GM18498 (cell line): ENCODE data around the gene ANKRD6.
"Not testable (repeated sequence)": the region's sequence is repeated elsewhere in the genome, so short reads cannot be mapped to it uniquely, and the experiment has no call there.

Experiments used
- ATAC-seq: cut with Tn5 transposase; IDR thresholded peaks from one replicate; pipeline ENCODE4 v1.9.1; 2021; ENCODE audit warnings: mild to moderate bottlenecking, moderate library complexity; ENCODE audit not compliant: unreplicated experiment

Gene ANKRD6

DNA sequence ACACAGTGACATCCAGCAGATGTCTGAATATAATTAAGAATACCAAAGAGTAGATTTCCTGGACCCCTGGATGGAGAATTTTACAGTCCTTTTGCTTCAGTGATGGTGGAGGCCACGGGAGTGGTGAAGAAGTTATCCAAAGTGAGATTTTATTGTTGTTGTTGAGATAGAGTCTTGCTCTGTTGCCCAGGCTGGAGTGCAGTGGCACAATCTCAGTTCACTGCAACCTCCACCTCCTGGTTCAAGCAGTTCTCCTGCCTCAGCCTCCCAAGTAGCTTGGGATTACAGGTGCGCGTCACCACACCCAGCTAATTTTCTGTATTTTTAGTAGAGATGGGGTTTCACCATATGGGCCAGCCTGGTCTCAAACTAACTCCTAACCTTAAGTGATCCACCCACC, 208.6 kb downstream of the ANKRD6 start:
- ATAC-seq = not testable (repeated sequence)

DNA sequence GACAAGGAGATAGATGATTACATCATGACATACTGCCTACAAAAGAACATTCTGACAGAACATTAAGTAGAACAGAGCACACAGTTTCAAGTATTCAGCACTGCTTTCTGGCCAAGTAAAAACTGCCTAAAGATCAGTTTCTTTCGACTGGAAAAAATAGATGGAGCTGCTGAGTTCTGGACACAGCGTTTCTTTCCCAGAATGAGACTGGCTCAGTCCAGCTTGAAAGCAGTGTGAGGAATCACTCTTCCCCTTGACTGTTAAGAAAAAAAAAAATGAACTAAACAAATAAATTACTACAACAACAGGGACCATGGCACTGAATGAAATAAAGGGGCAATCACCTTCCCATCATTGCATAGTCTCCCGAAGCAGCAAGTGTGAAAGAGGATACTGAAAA, 210.0 kb downstream of the ANKRD6 start:
- no peak for ATAC-seq

DNA sequence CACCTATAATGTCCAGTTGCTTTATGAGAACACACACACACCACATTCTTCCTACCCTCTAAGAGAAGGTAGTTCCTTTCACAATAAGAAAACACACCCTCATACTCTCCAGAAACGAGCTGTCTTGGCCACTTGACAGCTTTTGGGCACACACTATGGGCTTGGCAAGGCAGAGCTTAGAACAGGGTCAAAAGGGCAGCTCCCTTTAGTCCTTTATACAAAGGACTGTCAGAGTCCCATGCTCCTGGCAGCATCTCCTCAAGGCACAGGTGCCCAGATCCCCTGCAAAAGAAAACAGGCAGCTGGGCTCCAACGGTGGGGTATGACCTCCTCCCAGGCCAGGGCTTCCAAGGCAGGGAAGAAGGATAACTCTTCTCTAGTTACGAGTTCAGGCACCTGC, 210.5 kb downstream of the ANKRD6 start:
- no peak for ATAC-seq

DNA sequence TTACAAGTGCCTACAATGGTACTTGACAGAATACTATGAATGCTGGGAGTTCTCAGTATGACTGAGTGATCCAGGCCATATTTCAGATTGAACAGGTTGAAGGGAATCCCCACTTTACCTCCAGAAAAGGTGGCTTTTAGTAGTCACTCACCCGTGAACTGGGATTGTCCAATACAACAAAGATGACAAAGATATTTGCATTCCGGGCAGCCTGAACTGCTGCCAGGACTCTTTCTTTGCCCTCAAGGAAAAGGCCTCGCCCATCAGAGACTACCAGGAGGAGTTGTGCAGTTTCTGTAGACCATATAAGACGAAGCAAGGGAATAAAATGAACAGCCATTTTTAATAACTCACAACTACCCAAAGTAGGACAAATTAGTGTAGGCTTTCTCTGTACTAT, 211.9 kb downstream of the ANKRD6 start:
- ATAC-seq = no peak

DNA sequence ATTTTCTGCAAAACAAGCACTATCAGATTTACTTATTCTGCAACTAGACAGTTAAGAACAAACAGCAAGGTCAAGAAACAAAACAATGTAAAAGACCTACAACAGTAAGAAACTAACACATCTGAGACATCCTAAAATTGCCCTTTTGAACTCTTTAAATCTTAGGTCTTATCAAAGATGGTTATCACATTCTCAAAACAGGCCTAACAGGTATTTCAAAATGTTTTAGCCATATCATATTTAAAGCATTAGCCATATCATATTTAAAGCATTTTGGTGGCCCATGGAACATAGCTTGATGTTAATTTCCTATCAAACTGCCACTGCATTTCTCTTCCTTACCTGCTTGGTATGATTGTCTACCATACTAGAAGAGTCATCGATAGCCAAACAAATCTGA, 216.7 kb downstream of the ANKRD6 start:
- no peak for ATAC-seq

DNA sequence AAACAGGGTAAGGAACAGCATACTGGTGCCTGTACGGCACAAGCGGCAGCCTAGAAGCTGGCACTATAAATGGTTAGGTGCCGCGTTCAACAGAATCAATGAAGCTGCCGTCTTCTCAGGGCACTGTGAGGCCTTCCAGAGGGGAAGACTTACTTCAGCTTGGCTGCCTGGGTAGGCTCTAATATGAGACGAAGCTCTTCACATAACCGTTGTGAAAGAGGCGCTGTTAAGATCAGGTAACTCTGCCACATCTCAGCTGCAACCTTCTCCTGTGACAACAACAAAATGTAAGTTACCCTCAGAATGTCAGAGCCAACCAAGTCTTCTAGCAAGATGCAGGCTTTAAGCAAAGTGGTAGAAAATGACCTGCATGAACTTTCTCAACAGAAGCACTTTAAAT, 217.6 kb downstream of the ANKRD6 start:
- ATAC-seq = no peak

DNA sequence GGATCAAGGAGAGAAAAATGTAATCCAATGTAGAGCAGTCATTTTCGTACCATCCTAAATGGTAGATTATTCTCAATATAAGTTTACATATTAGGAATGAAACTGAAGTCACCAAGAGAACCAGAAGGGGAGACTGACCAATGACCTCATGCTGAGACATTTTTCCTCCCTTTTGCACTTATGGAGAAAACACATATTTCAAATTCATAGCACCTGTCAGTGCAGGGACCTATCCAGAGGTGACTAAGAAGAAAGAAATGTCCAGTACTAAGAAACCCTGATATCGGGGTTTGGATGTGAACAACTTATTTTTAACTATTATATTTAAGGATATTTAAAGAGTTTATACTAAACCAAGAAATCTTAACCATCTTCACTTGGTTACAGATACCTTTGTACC, 222.2 kb downstream of the ANKRD6 start:
- ATAC-seq = no peak

DNA sequence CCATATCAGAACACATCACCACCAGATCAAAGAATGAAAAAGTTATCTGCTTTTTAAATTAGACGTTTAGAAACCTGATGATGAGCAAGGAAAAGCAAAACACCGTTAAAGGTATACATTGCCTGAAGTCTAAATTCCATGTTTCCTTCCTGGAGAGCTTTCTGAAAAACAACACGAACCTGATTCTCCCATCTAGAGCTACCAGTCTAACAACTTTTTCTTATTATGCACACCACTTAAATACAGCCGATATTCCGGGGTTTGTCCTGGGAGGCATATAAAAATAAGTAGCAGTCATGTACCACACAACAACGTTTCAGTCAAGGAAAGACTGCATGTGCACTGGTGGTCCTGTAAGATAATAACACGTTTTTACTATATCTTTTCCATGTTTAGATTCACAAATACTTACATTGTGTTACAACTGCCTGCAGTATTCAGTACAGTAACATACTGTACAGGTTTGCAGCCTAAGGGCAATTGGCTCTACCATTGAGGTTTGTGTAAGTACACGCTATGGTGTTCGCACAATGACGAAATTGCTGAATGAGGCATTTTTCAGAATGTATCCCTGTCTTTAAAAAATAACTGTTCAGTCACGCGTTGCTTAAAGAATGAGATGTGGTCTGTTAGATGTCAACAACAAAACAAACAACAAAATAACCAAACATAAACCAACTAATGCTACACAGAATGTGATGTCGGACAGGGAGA, 224.7 kb downstream of the ANKRD6 start:
- ATAC-seq = no peak

DNA sequence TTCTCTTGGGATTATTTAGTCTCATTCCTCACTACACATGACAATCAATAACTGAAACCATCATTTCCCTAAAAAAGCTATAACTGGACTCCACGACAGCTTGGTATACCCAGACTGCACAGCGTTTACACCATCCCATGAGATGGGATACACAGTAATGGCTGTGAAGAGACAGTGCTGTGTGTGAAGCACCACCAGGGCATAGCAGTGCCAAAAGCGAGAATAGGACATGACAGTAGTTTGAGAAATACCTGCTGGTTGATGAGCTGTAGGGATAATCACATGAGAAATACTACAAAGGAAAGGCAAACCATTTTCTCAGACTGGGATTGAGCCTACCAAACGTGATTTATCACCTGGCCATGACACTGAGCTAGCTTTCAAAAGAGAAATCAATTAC, 228.0 kb downstream of the ANKRD6 start:
- ATAC-seq = no peak

DNA sequence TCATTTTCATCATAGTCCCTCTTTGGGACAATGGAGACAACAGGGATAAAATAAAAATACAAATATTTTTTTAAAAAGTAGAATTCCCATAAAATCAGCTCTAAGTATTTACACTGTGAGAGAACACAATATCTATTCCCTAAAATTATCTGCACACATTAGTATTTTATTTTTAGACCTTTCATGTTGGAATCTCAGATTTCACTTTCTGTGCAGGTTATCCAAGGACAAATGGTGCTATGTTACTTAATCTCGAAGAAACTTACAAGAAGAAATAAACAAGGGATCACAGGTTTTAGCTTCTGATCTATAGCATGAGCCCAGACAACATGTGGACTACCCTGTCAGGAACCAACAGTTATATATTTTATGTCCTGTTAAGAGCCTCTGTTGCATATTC, 228.6 kb downstream of the ANKRD6 start:
- ATAC-seq = no peak

DNA sequence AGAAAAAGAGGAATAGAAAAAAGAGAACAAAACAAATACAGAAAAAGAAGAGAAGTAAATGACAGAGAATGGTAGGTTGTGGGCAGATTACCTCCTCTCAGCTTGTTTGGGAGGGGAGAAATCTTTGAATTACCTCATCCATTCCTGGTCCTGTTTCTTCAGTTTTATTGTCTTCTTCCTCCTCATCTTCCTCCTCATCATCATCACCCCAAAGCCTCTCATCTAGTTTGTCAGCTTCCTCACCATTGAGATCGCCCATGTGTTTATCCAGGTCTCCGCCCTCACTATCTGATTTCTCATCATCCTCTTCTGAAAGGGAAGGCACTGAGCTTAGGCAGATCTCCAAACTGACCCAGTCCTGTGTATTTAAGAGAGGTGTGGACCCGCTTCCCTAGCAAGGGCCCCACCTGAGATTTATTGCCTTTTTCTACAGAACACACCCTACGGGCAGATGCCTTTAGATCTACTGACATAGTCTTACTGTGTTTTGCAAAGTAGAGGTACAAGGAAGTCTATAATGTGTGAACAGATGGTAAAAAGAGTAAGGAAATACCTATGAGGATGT, 229.8 kb downstream of the ANKRD6 start:
- ATAC-seq = no peak

DNA sequence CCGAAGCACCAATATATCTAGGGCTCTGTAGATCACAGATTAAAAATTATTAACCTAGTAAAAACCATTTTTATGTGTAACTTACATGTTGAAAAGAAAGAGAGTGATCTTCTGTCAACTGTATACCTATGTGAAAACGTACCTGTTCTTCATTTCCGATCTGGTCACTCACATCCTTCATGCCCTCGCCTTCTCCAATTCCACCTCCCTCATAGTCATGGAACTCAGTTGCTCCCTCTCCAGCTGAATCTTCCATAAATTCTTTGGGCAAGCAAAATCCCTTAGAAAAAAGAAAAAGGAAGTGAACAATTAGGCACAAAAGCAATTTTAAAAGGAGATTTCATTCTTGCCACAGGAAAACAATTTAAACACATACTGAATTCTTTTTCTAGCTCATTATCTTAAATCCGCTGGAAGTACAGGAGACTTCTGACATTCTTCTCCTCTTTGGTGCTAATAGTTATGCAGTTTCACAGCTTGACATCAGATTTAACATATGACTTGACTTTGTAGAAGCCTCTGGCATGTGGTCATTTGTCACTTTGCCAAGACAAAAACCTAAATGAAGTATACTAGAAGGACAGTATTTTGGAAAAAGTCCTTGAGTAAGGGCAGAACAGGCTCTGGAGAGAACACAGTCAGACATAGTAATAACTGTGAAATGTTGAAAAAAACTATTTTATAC, 235.1 kb downstream of the ANKRD6 start:
- ATAC-seq = no peak

DNA sequence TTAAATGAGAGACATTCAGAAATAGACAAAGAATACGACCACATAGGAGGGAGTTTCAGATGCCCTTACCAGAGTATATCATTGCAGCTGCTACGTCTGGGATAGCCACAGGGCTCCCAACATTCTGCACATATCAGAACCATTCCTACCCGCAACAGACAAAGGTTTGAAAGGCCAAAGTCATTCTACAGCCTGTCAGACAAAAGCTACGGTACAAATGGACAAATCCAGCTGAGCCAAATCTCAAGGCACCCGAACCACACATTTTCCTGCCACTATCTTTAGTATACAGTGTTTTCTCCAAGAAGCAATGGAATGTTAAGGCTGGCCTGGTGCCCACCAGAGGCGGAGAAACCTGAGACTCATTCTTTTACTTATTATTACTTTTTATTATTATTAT, 236.1 kb downstream of the ANKRD6 start:
- no peak for ATAC-seq

DNA sequence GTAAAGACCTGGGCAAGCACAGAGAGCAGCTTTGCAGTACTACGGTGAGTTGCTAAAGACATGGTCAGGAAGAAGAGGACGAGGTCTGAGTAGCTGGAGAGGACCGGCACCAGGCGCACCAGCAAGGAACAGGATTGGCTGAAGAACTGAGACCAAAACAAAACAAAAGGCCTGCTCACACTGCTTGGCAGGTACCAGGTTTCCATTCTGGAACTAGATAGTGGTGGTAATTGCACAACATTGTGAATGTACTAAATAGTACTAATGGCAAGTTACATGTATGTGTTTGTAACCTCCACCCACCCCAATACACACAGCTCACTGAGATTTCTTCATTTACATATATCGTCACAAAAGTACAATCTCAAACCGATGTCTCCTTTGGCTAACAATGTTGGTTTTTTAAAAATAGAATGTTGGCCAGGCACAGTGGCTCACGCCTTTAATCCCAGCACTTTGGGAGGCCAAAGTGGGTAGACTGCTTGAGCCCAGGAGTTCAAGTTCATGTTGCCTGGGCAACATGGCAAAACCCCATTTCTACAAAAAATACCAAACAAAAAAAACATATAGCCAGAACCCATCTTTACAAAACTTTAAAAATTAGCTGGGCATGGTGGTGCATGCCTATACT, 238.1 kb downstream of the ANKRD6 start:
- no peak for ATAC-seq

DNA sequence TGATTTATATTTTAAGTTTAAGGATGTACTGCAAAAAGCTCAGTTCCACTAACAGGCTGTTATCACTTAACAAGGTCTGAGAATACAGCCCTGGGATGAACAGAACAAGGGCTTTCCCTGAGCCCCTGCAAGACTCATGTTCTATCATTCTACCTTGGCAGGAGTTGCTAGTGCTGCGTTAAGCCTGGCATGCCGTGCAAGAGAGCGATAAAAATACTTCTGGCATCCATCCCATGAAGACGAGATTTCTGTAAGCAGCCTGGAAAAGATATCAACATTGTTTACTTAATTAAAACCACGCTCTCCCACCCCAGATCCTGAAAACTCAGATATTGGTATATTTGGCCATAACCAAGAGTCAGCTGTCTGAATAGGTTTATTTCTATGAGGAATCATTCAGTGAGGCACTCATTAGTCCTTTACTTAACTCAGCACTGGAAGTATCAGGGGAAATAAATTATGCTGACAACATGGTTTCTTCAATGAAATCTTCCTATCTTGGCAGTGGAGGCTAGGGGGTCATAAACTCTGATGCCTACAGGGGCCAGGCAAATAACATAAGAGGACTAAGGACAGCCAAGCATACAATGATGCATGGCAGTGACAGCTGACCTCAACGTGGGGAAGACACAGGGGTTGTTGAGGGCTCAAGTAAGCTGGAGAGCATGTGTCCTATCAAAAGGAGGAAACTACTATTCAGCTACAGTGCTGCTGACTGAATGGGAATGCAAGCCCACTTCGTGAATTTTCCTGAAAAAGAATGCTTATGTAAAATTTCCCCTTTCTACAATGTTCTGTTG, 243.2 kb downstream of the ANKRD6 start:
- no peak for ATAC-seq

DNA sequence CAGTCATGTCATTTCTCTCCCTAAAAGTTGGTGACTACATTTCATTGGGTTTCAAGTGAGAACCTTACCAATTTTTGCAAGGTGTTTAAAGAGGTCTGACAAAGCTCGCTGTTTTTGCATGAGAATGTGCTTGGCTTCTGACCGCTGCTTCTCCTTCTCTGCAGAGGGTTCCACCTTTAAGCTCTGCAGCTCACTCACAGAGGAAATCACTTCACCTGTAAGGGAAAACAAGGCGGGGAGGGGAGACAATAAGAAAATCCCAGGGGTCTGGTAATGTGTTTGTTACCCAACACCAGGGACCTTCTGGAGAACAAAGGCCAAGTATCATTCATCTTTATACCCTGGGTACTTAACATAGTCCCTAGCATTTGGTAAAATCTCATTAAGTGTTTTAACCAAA, 245.6 kb downstream of the ANKRD6 start:
- ATAC-seq = no peak

DNA sequence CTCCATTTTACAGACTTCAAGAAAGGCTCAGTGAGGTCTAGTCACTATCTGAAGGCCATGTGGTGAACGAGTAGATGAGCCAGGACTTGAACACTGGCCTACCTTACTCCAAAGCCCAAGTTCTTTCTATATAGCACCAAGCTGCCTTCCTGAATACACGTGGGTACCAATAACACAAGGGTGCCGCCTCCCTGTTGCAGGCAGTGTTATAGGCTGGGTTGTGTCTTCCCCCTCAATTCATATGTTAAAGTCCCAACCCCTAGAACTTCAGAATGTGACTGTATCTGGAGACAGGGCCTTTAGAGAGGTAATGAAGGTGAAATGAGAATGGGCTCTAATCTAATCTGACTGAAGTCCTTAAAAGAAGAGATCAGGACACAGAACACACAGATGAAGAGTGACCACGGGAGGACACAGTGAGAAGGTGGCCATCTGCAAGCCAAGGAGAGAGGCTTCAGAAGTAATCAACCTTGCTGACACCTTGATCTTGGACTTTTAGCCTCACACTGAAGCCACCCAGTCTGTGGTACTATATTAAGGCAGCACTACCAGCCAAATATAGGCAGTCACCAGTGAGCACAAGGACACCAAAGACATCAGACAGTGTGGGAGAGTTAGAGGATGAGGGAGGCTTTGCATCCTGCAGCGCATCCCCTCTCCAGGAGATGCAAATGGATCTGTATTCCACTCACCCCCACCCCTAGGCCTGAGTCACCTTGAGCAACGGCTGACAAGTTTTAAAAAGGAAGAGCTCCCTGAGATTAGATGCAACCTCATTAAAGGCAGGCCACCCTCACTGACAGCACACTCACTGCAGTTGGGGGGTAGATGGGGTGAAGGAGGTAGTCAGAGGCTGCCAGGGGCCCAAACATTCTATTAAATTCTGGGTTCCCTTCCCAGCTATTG, 246.5 kb downstream of the ANKRD6 start:
- no peak for ATAC-seq

DNA sequence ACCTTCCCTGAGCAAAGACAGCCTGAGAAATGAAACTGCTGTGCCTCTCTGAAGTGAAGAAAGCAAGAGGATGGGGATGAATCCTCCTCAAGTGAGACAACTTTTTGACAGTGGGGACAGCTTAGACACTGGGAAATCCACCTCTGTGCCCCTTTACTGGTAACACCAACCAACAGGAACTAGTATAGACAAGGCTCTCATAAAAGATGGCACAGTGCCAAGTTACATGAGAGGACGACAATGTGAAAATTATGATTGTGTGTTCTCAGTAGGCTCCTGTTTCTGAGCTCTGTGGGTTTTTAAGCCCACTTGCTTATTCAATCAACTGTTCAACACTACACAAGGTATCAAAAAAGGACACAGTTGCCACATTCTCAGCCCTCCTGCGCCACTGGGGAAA, 247.2 kb downstream of the ANKRD6 start:
- no peak for ATAC-seq

DNA sequence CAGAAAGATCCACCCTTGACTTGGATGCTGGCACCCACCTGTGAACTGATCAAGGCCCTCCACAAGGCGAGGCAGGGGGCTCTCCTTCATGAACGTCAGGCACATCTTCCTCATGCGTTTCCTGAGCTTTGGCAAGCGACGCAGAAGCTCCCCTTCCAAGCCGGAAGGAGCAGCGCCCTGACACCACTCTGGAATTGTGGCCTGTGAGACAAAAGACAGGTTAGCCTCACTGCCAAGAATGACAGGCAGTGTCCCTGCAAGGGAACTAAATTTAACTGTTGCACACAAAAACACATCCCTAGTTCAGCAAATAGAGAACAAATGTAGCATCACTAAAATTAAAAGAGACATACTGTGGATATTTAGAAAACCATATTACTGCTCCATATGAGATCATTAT, 247.6 kb downstream of the ANKRD6 start:
- no peak for ATAC-seq

DNA sequence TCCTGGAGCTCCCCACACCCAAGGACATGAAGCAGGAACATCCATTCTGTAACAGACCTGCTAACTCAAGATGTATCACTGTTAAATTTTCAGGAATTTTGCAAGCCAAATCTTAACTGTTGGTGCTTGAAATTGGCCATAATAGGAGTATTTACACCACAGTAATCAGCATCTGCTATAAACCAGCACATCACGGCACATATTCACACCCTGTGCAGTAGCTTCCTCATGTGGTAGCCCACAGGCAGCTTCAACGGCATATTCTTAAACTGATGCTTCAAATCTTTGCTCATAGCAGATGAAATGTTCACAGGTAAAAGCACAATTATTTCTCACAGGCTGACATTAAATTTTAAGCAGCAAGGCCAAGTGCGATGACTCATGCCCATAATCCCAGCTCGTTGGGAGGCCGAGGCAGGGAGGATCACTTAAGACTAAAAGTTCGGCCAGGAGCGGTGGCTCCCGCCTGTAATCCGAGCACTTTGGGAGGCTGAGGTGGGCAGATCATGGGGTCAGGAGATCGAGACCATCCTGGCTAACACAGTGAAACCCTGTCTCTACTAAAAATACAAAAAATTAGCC, 249.1 kb downstream of the ANKRD6 start:
- ATAC-seq = no peak
